K562 (cell line): ENCODE measurements around the gene PAXIP1. TPM values are rescaled to one million over a fixed set of nuclear protein-coding genes. Genes with fewer than 3 reads are reported as not detected.

Experiments used
- ATAC-seq: fragments of 200-7000 bp; cut with Tn5 transposase; 3 replicates; pipeline ENCODE4 v1.9.1; 2020; ENCODE audit warnings: moderate library complexity
- BruUV-seq: library from RNA; stranded (reverse); fragments of 400-500 nt; replicated peaks from 2 replicates; lab custom pipeline; 2021; lab: Mats Ljungman, UMichigan
- CTCF ChIA-PET: fragments of 300-600 bp; formaldehyde crosslinking; extraction: SDS; loops from one replicate; lab custom pipeline; 2021; ENCODE audit warnings: low intra/inter-chr PET ratio; lab: Yijun Ruan, JAX
- POLR2A ChIA-PET: fragments of 300-600, 350-650 bp; sonication (Branson Sonifier 250); formaldehyde crosslinking; extraction: SDS; loops from one replicate; lab custom pipeline; 2021; ENCODE audit warnings: antibody characterized with exemption, inconsistent platforms; lab: Yijun Ruan, JAX
- DNase-seq, 4 experiments: peaks; one replicate each; pipeline versions ENCODE4 v3.0.0 to v3.0.0-alpha.2; 2011 to 2018; ENCODE audit warnings: low spot score in 3 of 4, mixed read lengths in 3 of 4; ENCODE audit errors: extremely low read depth in 1 of 4
- FAIRE-seq: peaks from 2 replicates; lab custom pipeline; 2011; peaks lifted over from hg19 to GRCh38; lab: Jason Lieb, UNC
- H2AFZ ChIP-seq: 2 replicates; pipeline ENCODE4 v1.6.0; 2011; ENCODE audit warnings: low read depth, low read length, control low read depth, inconsistent platforms
- H3K27ac ChIP-seq: fragments of 200-600 bp; 3 replicates; pipeline ENCODE4 v1.8.0; 2011; ENCODE audit warnings: low read depth, mild to moderate bottlenecking, control low read depth, inconsistent platforms, low read length, moderate library complexity, mixed read lengths; ENCODE audit errors: extremely low read depth
- H3K27me3 ChIP-seq, 2 experiments: fragments of 300-600 bp in 1 of 2; 2 replicates in 1 of 2; 3 replicates in 1 of 2; pipeline versions ENCODE4 v1.6.0 to v1.8.0; 2011; ENCODE audit warnings: inconsistent platforms in 2 of 2, low read length in 2 of 2, mild to moderate bottlenecking in 1 of 2, mixed read lengths in 1 of 2, moderate library complexity in 1 of 2; ENCODE audit not compliant: control insufficient read depth in 2 of 2, insufficient read depth in 2 of 2
- H3K36me3 ChIP-seq: fragments of 300-600 bp; 3 replicates; pipeline ENCODE4 v1.8.0; 2011; ENCODE audit warnings: mild to moderate bottlenecking, low read length, inconsistent platforms; ENCODE audit not compliant: control insufficient read depth, insufficient read depth
- H3K4me1 ChIP-seq, 2 experiments: fragments of 200-600 bp in 1 of 2; replicated peaks in 1 of 2; 2 replicates in 1 of 2; 3 replicates in 1 of 2; pipeline versions ENCODE4 v1.5.1 to v1.8.0; 2011; ENCODE audit warnings: inconsistent platforms in 2 of 2, low read length in 2 of 2, mild to moderate bottlenecking in 1 of 2, mixed read lengths in 1 of 2, moderate library complexity in 1 of 2; ENCODE audit not compliant: control insufficient read depth in 2 of 2, insufficient read depth in 2 of 2
- H3K4me2 ChIP-seq: 2 replicates; pipeline ENCODE4 v1.6.1; 2011; ENCODE audit warnings: low read length, control low read depth, inconsistent platforms, mixed read lengths; ENCODE audit not compliant: insufficient read depth
- H3K4me3 ChIP-seq: fragments of 200-600 bp; sonication (generic), shearing (Covaris generic); 2 replicates; pipeline ENCODE4 v1.5.1; 2016; ENCODE audit warnings: control low read depth, inconsistent platforms
- H3K79me2 ChIP-seq: fragments of 200-600 bp; 3 replicates; pipeline ENCODE4 v1.8.0; 2011; ENCODE audit warnings: low read length, inconsistent platforms; ENCODE audit not compliant: control insufficient read depth, insufficient read depth
- H3K9ac ChIP-seq, 2 experiments: 2 replicates each; pipeline versions ENCODE4 v1.6.0 to v1.6.1; 2011; ENCODE audit warnings: low read depth in 2 of 2, low read length in 2 of 2, control low read depth in 1 of 2, inconsistent platforms in 1 of 2, mild to moderate bottlenecking in 1 of 2, mixed read lengths in 1 of 2; ENCODE audit not compliant: insufficient read depth in 1 of 2
- H3K9me1 ChIP-seq: one replicate; pipeline ENCODE4 v1.6.0; 2011; ENCODE audit warnings: inconsistent platforms, mild to moderate bottlenecking, low read length, moderate library complexity; ENCODE audit not compliant: control insufficient read depth, insufficient read depth
- H3K9me3 ChIP-seq: replicated peaks from 2 replicates; pipeline ENCODE4 v1.5.1; 2011; ENCODE audit warnings: low read depth, low read length, inconsistent platforms; ENCODE audit not compliant: control insufficient read depth, insufficient read depth
- H4K20me1 ChIP-seq: replicated peaks from 2 replicates; pipeline ENCODE4 v1.6.1; 2011; ENCODE audit warnings: low read length, inconsistent platforms, mixed read lengths; ENCODE audit not compliant: control insufficient read depth, insufficient read depth
- CBX5 ChIP-seq: IDR thresholded peaks from 2 replicates; pipeline ENCODE4 v1.6.1; 2014; ENCODE audit warnings: low read depth, borderline replicate concordance
- CCAR2 ChIP-seq: fragments of 200-400 bp; formaldehyde crosslinking; IDR thresholded peaks from 2 replicates; pipeline ENCODE4 v1.6.1; 2017; ENCODE audit warnings: mild to moderate bottlenecking, low read depth, low read length
- DPF2 ChIP-seq: fragments of 450-650 bp; IDR thresholded peaks from 2 replicates; pipeline ENCODE4 v1.6.1; 2016
- FOXP4 ChIP-seq: sonication (generic); formaldehyde crosslinking; IDR thresholded peaks from 2 replicates; pipeline ENCODE4 v1.8.0; 2022; ENCODE audit warnings: mild to moderate bottlenecking, missing genetic modification reagents, borderline replicate concordance
- IRF9 ChIP-seq: fragments of 450-650 bp; IDR thresholded peaks from 2 replicates; pipeline ENCODE4 v1.6.1; 2016; ENCODE audit warnings: missing biosample characterization, missing genetic modification characterization
- NCOA1 ChIP-seq: fragments of 450-650 bp; IDR thresholded peaks from 2 replicates; pipeline ENCODE4 v1.6.1; 2016; ENCODE audit warnings: low read depth
- ZNF717 ChIP-seq: fragments of 250-450 bp; sonication (Bioruptor Pico); IDR thresholded peaks from 2 replicates; pipeline ENCODE4 v1.5.0; 2021
- ZNF740 ChIP-seq, 3 experiments: fragments of 200-800 bp in 1 of 3; sonication (Bioruptor generic) in 1 of 3; sonication (generic) in 1 of 3; formaldehyde crosslinking in 1 of 3; IDR thresholded peaks; 2 replicates each; pipeline versions ENCODE4 v1.6.1 to v1.8.0; 2016 to 2022; ENCODE audit warnings: mild to moderate bottlenecking in 2 of 3, missing compliant biosample characterization in 2 of 3, missing genetic modification characterization in 2 of 3, missing genetic modification reagents in 1 of 3
- WGBS: fragments of 100-300 bp; shearing (Covaris generic); methylation state at CpG from one replicate; pipeline ENCODE4 v1.1.6; 2016; ENCODE audit warnings: low coverage, mixed read lengths; ENCODE audit not compliant: insufficient coverage; ENCODE audit errors: missing lambda C conversion rate; 5-methylcytosine and 5-hydroxymethylcytosine counted together
- in situ Hi-C: fragments of 300-500 bp; cut with MboI; formaldehyde crosslinking; loops from 4 replicates; pipeline ENCODE4 v1.15.0; 2018; ENCODE audit warnings: inconsistent platforms, mixed read lengths
- intact Hi-C: fragments of 100-400 bp; cut with micrococcal nuclease; formaldehyde crosslinking; loops from 2 replicates; pipeline ENCODE4 v1.14.2; 2022
- polyA plus RNA-seq, 8 experiments: library from polyadenylated mRNA; depleted of rRNA in 4 of 8; stranded (reverse) in 5 of 8; unstranded in 3 of 8; fragments of >200 nt; fragmentation: Nextera tagmentation in 2 of 8; fragmentation: Illumina TruSeq in 1 of 8; extraction: Ambion mirVana in 2 of 8; extraction: Trizol in 1 of 8; gene quantifications; 2 replicates each; pipeline versions ENCODE4 v1.2.1 to v1.2.3, GENCODE V29; 2011 to 2014; ENCODE audit warnings: inconsistent platforms in 1 of 8, missing spikeins in 1 of 8
- total RNA-seq, 7 experiments: library from RNA; depleted of rRNA in 6 of 7; stranded (reverse); fragments of >200 nt in 6 of 7; fragmentation: Illumina TruSeq in 2 of 7; extraction: Trizol in 2 of 7; gene quantifications; 2 replicates each; pipeline versions ENCODE4 v1.2.1 to v1.2.3, GENCODE V29; 2011 to 2021; ENCODE audit warnings: low replicate concordance in 1 of 7

Gene PAXIP1
- total and polyA plus RNA-seq, 9 of the 15 experiments (the other 6 are each of a cell fraction or from before 2014, with no cell fraction given): 9.7 to 37.9 (median 28.4) TPM

GRCh38 chr7:154911411-154911810, 91.5 kb downstream of the PAXIP1 start (continued):
- TF ChIP-seq FOXP4 (CRISPR knock-in tag) (no peak), NCOA1 (no peak)

GRCh38 chr7:154910977-154911376, 91.9 kb downstream of the PAXIP1 start:
- BruUV-seq: no TSS peak
- ChIA-PET CTCF (no interaction called here), POLR2A (no interaction called here)
- Histone ChIP-seq H4K20me1 (no peaks in the 10 kb centered on the region), H3K27ac (no peak overlapping the region), H3K9ac (no peak overlapping the region), H3K9me3 (no peaks in the 10 kb centered on the region), H3K36me3 (no peaks in the 10 kb centered on the region), H3K4me3 (no peak overlapping the region), H3K4me2 (no peak overlapping the region), H3K4me1 (peaks cover 0 to 26% of the 10 kb centered on the region in 2 experiments; a peak in 2 of 5 replicates), H3K9me1 (no peaks in the 10 kb centered on the region), H2AFZ (no peak overlapping the region), H3K79me2 (no peaks in the 10 kb centered on the region), H3K27me3 (peaks cover 36 to 96% of the 10 kb centered on the region in 2 experiments)
- in situ Hi-C loops: no loop called here
- no peak for TF ChIP-seq ZNF717 (CRISPR knock-in tag)
- TF ChIP-seq ZNF740 (CRISPR knock-in tag; IDR thresholded peaks at IDR 0.05): no peak
- no peak for TF ChIP-seq ZNF740 (tag; IDR thresholded peaks at IDR 0.05)
- no peak for TF ChIP-seq DPF2
- TF ChIP-seq CBX5: 0 out of 2 replicates have a peak, but pooled peaks have one; percentile 27
- no peak for TF ChIP-seq CCAR2
- no peak for TF ChIP-seq IRF9
- intact Hi-C loops: loop anchor here (5.0 kb wide), 1 partner anchor 281 kb away; no protein-coding TSS in a partner anchor
- no peak for ATAC-seq
- 3% methylated on average over 4 of the region's 4 CpGs for WGBS
- DNase-seq: no peak
- no peak for FAIRE-seq
